Activated T-cell treated with anti-CD3 and anti-CD28 coated beads, Interleukin-2, amount 50 U/mL, for 72 hours (primary cell): ENCODE results near the gene NPW. TPM values are rescaled to one million over a fixed set of nuclear protein-coding genes. Genes with fewer than 3 reads are reported as not detected.

Source experiments
- ATAC-seq, 2 donors: fragments of 150-1000 bp; cut with Tn5 transposase; replicated peaks in 1 of 2; 2 replicates each; pipeline ENCODE4 v1.10.0; 2021; ENCODE audit warnings: moderate library complexity in 2 of 2, mild to moderate bottlenecking in 1 of 2
- DNase-seq, 2 donors: peaks; one replicate each; pipeline ENCODE4 v3.0.0; 2021 to 2022; ENCODE audit warnings: mixed read lengths in 1 of 2
- H3K27ac Mint-ChIP-seq: one replicate; pipeline ENCODE4 v1.8.0; 2022; ENCODE audit warnings: mild to moderate bottlenecking, moderate library complexity, mixed read lengths
- H3K27me3 Mint-ChIP-seq: one replicate; pipeline ENCODE4 v1.8.0; 2022; ENCODE audit warnings: low read depth, mixed read lengths
- H3K36me3 Mint-ChIP-seq, 2 donors: one replicate each; pipeline ENCODE4 v1.8.0; 2022; ENCODE audit warnings: mixed read lengths in 2 of 2, mild to moderate bottlenecking in 1 of 2; ENCODE audit not compliant: insufficient read depth in 2 of 2
- H3K4me1 Mint-ChIP-seq: one replicate; pipeline ENCODE4 v1.8.0; 2022; ENCODE audit warnings: low read depth, mixed read lengths
- H3K4me3 Mint-ChIP-seq, 2 donors: one replicate each; pipeline ENCODE4 v1.8.0; 2022; ENCODE audit warnings: mild to moderate bottlenecking in 2 of 2, mixed read lengths in 2 of 2, moderate library complexity in 2 of 2
- H3K9me3 Mint-ChIP-seq, 2 donors: one replicate each; pipeline ENCODE4 v1.8.0; 2022; ENCODE audit warnings: mixed read lengths in 2 of 2
- total RNA-seq, 2 donors: library from RNA; stranded (reverse); gene quantifications; one replicate each; pipeline ENCODE4 v1.2.3, GENCODE V29; 2022

Gene NPW
- total RNA-seq, 2 donors from 2014 or later, result 1.5 to 1.9 TPM

DNA sequence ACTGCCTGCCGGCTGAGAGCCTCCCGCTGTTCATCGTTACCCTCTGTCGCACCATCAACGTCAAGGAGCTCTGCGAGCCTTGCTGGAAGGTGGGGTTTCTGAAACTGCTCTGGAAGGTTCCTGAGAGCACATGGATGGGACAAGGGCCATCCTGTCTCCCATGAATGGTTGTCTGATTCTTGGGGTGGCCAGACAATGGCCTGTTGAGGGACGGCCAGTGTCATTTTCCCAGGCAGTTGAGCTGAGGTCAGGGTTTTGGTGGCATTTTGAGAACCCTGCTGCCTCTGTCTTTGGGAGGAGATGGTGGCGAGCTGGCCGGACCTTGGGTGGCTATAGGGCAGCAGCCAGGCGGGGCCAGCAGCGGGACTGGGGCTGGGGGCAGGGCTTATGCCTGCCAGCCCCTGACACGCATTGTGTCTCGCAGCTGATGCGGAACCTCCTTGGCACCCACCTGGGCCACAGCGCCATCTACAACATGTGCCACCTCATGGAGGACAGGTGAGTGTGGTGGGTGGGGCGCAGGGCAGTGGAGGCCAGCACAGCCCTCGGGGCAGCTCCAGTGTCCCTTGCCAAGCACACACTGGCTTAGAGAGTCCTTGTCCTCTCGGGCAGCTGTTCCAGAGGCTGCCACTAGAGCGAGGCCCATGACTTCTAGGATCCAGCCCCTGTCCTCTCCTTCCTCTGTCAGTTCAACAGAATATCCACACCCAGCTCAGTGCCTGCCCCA, 37.3 kb downstream of the NPW start:
- H3K36me3 Mint-ChIP-seq, result peaks cover 0 to 3% of the 10 kb centered on the region in 2 donors
- no peaks in the 10 kb centered on the region for H3K9me3 Mint-ChIP-seq
- H3K27me3 Mint-ChIP-seq, result no peaks in the 10 kb centered on the region
- no peak overlapping the region for H3K4me3 Mint-ChIP-seq
- H3K4me1 Mint-ChIP-seq, result no peaks in the 10 kb centered on the region
- no peak overlapping the region for H3K27ac Mint-ChIP-seq
- DNase-seq (no peak), ATAC-seq (no peak)

DNA sequence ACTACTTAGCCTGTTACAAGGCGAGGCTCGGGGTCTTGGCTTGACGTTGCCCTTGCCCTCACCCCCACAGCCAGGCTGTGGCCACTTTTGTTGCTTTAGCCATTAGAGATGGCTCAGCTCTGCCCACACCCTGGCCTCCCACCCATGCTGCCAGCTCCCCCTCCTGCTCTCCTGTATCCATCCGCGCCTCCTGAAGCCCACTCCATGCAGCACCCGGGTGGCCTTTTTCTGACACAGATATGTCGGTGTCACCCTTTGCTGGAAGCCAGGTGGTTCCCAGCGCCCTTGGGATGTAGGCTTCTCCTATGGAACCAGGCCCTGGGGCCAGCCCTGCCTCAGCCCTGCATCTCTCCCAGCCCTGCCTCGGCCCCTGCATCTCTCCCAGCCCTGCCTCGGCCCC, 37.9 kb downstream of the NPW start:
- DNase-seq, result no peak
- no peak for ATAC-seq
- no peak overlapping the region for H3K27ac Mint-ChIP-seq
- H3K27me3 Mint-ChIP-seq, result no peaks in the 10 kb centered on the region
- H3K36me3 Mint-ChIP-seq, result peaks cover 0 to 3% of the 10 kb centered on the region in 2 donors
- H3K4me1 Mint-ChIP-seq, result no peaks in the 10 kb centered on the region
- no peak overlapping the region for H3K4me3 Mint-ChIP-seq
- no peaks in the 10 kb centered on the region for H3K9me3 Mint-ChIP-seq

DNA sequence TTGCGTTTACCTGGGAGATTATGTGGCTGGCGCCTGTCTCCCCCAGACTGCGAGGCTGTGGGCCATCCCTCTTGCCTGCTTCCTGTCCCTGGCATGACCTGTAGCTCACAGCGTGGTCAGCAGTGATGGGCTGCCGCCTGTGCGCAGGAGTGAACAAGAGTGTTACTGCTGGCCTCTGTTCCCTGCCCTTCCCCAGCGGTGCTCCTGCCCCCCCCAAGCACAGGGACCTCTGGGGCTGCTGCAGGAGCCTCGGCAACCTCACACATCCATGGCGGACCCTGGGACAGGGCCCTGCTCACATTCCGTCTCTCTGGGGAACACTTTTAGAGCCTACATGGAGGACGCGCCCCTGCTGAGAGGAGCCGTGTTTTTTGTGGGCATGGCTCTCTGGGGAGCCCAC, 38.8 kb downstream of the NPW start:
- H3K4me3 Mint-ChIP-seq, result no peak overlapping the region
- DNase-seq (no peak), ATAC-seq (no peak)
- H3K9me3 Mint-ChIP-seq, result no peaks in the 10 kb centered on the region
- H3K27ac Mint-ChIP-seq, result no peak overlapping the region
- no peaks in the 10 kb centered on the region for H3K27me3 Mint-ChIP-seq
- no peaks in the 10 kb centered on the region for H3K4me1 Mint-ChIP-seq
- peaks cover 0 to 3% of the 10 kb centered on the region in 2 donors for H3K36me3 Mint-ChIP-seq

DNA sequence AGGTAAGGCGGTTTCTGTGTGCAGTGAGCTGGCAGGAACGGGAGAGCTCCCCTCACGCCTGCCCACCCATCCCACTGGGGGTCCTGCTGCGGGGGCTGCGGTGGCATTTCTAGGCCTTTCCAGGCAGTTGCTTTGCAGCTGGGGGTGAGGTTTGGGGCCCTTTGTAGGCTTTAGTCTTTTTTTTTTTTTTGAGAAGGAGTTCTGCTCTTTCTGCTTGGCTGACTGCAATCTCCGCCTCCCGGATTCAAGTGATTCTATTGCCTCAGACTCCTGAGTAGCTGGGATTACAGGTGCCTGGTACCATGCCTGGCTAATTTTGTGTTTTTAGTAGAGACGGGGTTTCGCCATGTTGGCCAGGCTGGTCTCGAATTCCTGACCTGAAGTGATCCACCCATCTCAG, 39.3 kb downstream of the NPW start:
- H3K4me3 Mint-ChIP-seq, result no peak overlapping the region
- H3K4me1 Mint-ChIP-seq, result no peaks in the 10 kb centered on the region
- ATAC-seq (no peak), DNase-seq (no peak)
- H3K9me3 Mint-ChIP-seq, result no peaks in the 10 kb centered on the region
- H3K27ac Mint-ChIP-seq, result no peak overlapping the region
- H3K27me3 Mint-ChIP-seq, result no peaks in the 10 kb centered on the region
- peaks cover 0 to 3% of the 10 kb centered on the region in 2 donors for H3K36me3 Mint-ChIP-seq

DNA sequence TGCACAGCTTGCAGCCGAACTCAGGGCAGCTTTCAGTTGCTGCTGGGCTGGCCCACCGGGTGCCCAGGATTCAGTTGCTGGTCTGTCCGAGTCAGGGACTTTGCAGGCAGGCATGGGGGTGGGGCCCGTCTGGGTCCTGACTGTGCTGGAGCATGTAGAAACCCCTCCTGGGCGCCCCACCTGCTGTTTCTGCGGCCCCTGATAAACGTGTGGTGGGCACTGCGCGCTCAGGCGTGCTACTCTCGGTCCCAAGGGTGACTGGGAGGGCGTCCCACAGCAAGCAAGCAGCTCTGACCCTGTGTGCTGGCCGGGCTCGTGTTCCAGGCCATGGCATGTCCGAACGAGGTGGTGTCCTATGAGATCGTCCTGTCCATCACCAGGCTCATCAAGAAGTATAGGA, 40.8 kb downstream of the NPW start:
- ATAC-seq (no peak), DNase-seq (no peak)
- Mint-ChIP-seq H3K4me3 (no peak overlapping the region), H3K4me1 (no peaks in the 10 kb centered on the region), H3K9me3 (no peaks in the 10 kb centered on the region), H3K27ac (no peak overlapping the region), H3K27me3 (no peaks in the 10 kb centered on the region), H3K36me3 (peaks cover 0 to 3% of the 10 kb centered on the region in 2 donors)

DNA sequence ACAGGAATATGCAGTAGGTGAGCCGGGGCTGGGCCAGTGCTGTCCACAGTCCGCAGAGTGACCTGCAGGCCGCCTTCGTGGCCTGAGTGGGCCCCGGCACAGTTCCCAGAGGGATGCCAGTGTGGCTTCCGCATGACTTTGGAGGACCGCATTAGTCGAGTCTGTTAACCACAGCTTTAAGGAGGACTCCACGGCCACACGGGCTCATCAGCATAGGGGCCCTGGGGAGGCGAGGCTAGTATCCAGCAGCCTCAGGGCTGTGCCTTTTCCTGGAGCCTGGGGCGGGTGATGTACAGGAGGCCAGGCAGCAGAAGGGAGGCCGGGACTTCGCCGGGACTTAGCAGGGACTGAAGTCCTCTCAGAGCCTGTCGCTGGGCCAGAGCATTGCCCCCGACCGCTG, 41.4 kb downstream of the NPW start:
- ATAC-seq (no peak), DNase-seq (no peak)
- H3K9me3 Mint-ChIP-seq, result no peaks in the 10 kb centered on the region
- H3K27me3 Mint-ChIP-seq, result no peaks in the 10 kb centered on the region
- H3K4me3 Mint-ChIP-seq, result no peak overlapping the region
- peaks cover under 1 to 4% of the 10 kb centered on the region in 2 donors for H3K36me3 Mint-ChIP-seq
- H3K27ac Mint-ChIP-seq, result no peak overlapping the region
- H3K4me1 Mint-ChIP-seq, result no peaks in the 10 kb centered on the region

DNA sequence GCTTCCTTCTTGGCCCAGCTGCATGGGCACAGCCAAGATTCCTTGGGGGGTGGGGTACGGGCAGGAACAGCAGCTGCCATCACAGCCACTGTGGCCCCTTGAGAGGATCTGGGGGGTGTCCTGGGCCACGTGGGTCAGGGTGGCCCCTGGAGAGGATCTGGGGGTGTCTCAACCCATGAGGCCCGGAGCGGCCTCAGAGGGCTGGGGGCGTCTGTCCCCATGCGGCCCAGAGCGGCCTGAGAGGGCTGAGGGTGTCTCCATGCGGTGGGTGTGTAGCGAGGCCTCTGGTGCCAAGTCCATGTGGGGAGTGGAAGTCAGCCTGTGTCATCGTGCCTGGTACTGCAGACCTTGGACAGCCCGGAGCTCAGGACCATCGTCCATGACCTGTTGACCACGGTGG, 41.9 kb downstream of the NPW start:
- H3K9me3 Mint-ChIP-seq, result no peaks in the 10 kb centered on the region
- DNase-seq (no peak), ATAC-seq (no peak)
- H3K27me3 Mint-ChIP-seq, result no peaks in the 10 kb centered on the region
- H3K27ac Mint-ChIP-seq, result no peak overlapping the region
- no peak overlapping the region for H3K4me3 Mint-ChIP-seq
- no peaks in the 10 kb centered on the region for H3K4me1 Mint-ChIP-seq
- peaks cover 4 to 7% of the 10 kb centered on the region in 2 donors for H3K36me3 Mint-ChIP-seq

DNA sequence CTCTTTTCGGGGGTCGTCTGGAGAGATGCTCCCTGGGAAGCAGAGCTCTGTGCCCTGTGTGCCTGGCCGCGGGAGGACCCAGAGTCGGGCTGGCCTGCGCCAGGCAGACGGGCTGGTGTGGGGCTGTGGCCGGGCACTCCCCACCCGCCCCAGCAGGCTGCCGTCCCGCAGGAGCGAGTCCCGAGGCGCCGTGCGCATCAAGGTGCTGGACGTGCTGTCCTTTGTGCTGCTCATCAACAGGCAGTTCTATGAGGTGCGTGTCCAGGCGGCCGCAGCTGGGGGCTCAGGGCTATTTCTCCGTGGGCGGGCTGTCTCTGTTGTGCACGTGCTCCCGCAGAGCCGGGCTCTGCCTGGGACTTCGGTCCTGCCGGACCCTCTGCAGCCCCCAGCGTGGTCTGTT, 43.2 kb downstream of the NPW start:
- H3K27me3 Mint-ChIP-seq, result no peaks in the 10 kb centered on the region
- no peak overlapping the region for H3K27ac Mint-ChIP-seq

DNA sequence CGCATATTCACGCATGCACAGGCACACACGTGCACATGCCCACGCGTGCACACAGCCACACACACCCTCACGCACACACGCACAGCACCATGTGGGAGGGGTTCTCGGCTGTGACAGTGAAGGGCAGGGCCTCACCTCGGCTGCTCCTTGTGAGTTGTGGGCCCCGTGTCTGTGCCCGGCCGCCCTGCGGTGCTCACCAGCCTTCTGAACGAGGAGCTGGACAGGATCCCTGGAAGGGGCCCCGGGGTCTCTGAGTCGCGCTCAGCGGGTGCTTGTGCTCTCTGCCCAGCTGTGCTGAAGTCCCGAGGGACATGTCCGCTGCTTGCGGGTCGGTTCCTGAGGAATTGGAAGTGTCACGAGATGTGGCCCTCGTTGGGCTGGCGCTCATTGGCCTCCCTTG, 44.3 kb downstream of the NPW start:
- H3K9me3 Mint-ChIP-seq, result no peaks in the 10 kb centered on the region
- no peak overlapping the region for H3K27ac Mint-ChIP-seq
- ATAC-seq, result no peak
- DNase-seq, result no peak
- H3K4me3 Mint-ChIP-seq, result no peak overlapping the region
- no peaks in the 10 kb centered on the region for H3K4me1 Mint-ChIP-seq
- H3K36me3 Mint-ChIP-seq, result peaks cover 5 to 9% of the 10 kb centered on the region in 2 donors
- no peaks in the 10 kb centered on the region for H3K27me3 Mint-ChIP-seq

More for the DNA sequence above, 43.2 kb downstream of the NPW start:
- ATAC-seq, result no peak
- DNase-seq, result no peak
- Mint-ChIP-seq H3K4me3 (no peak overlapping the region), H3K9me3 (no peaks in the 10 kb centered on the region), H3K4me1 (no peaks in the 10 kb centered on the region), H3K36me3 (peaks cover 5 to 9% of the 10 kb centered on the region in 2 donors)

DNA sequence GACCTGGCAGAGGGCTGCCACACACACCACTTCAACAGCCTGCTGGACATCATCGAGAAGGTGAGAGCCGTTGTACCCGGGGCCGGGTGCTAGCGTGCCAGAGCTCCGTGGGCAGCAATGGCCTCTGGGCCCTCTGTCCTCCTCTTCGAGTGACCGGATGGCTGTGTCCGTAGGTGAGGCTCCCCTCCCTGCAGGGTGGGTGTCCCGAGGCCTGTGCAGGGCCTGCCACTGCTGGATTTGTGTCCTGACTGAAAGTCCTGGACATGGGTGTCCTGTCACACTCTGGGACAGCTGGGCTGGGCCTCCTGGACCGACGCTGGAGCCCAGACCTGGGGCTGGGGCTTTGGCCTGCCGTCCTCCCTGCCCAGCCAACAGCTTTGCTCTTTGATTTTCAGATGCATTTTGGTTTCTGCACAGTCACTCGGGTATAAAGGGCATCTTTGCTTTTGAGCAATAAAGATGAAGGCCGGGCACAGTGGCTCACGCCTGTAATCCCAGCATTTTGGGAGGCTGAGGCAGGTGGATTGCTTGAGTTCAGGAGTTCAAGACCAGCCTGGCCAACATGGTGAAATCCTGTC, 44.9 kb downstream of the NPW start:
- no peak overlapping the region for H3K4me3 Mint-ChIP-seq
- DNase-seq (no peak), ATAC-seq (no peak)
- H3K27ac Mint-ChIP-seq, result no peak overlapping the region
- peaks cover 5 to 9% of the 10 kb centered on the region in 2 donors for H3K36me3 Mint-ChIP-seq
- no peaks in the 10 kb centered on the region for H3K4me1 Mint-ChIP-seq
- H3K9me3 Mint-ChIP-seq, result no peaks in the 10 kb centered on the region
- H3K27me3 Mint-ChIP-seq, result no peaks in the 10 kb centered on the region

DNA sequence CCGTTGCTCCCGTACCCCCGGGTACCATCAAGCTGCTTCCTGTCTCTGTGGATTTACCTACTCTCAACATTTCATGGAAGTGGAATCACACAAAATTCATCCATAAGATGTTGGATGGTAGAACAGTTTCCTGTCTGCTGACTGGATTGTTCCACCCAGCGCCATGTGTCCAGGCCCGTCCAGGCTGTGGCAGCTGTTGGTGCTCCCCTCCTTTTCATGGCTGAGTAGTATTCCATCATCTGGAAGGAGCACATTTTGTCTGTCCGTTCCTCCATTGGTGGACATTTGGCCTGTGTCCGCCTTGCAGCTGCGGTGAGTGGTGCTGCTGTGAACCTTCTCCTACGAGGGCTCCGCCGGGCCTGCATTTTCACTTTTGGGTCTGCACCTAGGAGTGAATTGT, 46.6 kb downstream of the NPW start:
- ATAC-seq, result no peak
- Mint-ChIP-seq H3K4me3 (no peak overlapping the region), H3K27ac (no peak overlapping the region), H3K27me3 (no peaks in the 10 kb centered on the region), H3K36me3 (peaks cover 5 to 7% of the 10 kb centered on the region in 2 donors), H3K9me3 (no peaks in the 10 kb centered on the region), H3K4me1 (no peaks in the 10 kb centered on the region)
- DNase-seq, result no peak
